K562 (cell line): ENCODE results near the gene C10orf95. TPM values are rescaled to one million over a fixed set of nuclear protein-coding genes. Genes with fewer than 3 reads are reported as not detected.

Experiments used
- ATF1 ChIP-seq, 2 experiments: fragments of 450-650 bp in 1 of 2; IDR thresholded peaks; 2 replicates each; pipeline ENCODE4 v1.6.1; 2016; ENCODE audit warnings: missing compliant biosample characterization in 1 of 2, missing genetic modification characterization in 1 of 2
- CCNT2 ChIP-seq: IDR thresholded peaks from 2 replicates; pipeline ENCODE4 v1.6.1; 2011; ENCODE audit warnings: borderline replicate concordance, low read depth, mild to moderate bottlenecking, moderate library complexity, mixed read lengths, low read length; ENCODE audit not compliant: insufficient read length; ENCODE audit errors: extremely low read depth
- GATA2 ChIP-seq: sonication (generic); formaldehyde crosslinking; IDR thresholded peaks from 2 replicates; pipeline ENCODE4 v1.4.0; 2020; ENCODE audit warnings: mild to moderate bottlenecking, missing genetic modification reagents
- HLTF ChIP-seq: fragments of 450-650 bp; IDR thresholded peaks from 2 replicates; pipeline ENCODE4 v1.6.1; 2016
- HNRNPLL ChIP-seq: fragments of 200-400 bp; formaldehyde crosslinking; IDR thresholded peaks from 2 replicates; pipeline ENCODE4 v1.6.1; 2017; ENCODE audit warnings: low read length, low read depth, mild to moderate bottlenecking; ENCODE audit not compliant: poor library complexity, severe bottlenecking
- JUNB ChIP-seq: fragments of 450-650 bp; formaldehyde crosslinking; conservative IDR thresholded peaks from 2 replicates; pipeline ENCODE4 v1.4.0; 2020; ENCODE audit warnings: mild to moderate bottlenecking
- KDM5B ChIP-seq: fragments of 200-600 bp; sonication (generic); IDR thresholded peaks from 2 replicates; pipeline ENCODE4 v1.6.1; 2012; ENCODE audit warnings: low read depth, mild to moderate bottlenecking, moderate library complexity, low read length, control low read depth, inconsistent platforms; ENCODE audit not compliant: insufficient replicate concordance
- KLF13 ChIP-seq: fragments of 450-650 bp; IDR thresholded peaks from 2 replicates; pipeline ENCODE4 v1.6.1; 2016; ENCODE audit warnings: missing genetic modification characterization, low read depth, mild to moderate bottlenecking, missing compliant biosample characterization, moderate library complexity, borderline replicate concordance
- LEF1 ChIP-seq: fragments of 450-650 bp; IDR thresholded peaks from 2 replicates; pipeline ENCODE4 v1.6.1; 2016; ENCODE audit warnings: mild to moderate bottlenecking
- MTA3 ChIP-seq: fragments of 450-650 bp; formaldehyde crosslinking; IDR thresholded peaks from 2 replicates; pipeline ENCODE4 v1.6.1; 2017; ENCODE audit warnings: mild to moderate bottlenecking, borderline replicate concordance
- MXI1 ChIP-seq: IDR thresholded peaks from 2 replicates; pipeline ENCODE4 v1.6.1; 2011; ENCODE audit warnings: low read depth, mild to moderate bottlenecking, improper control_type of control experiment, low read length
- MYNN ChIP-seq, 2 experiments: sonication (generic); formaldehyde crosslinking in 1 of 2; IDR thresholded peaks; 2 replicates each; pipeline versions ENCODE4 v1.5.0 to v1.6.1; 2016 to 2020; ENCODE audit warnings: antibody characterized with exemption in 1 of 2, missing genetic modification reagents in 1 of 2
- NCOA2 ChIP-seq, 2 experiments: fragments of 450-650 bp; IDR thresholded peaks; 2 replicates each; pipeline ENCODE4 v1.6.1; 2018; ENCODE audit warnings: mild to moderate bottlenecking in 2 of 2, moderate library complexity in 1 of 2; ENCODE audit not compliant: partially characterized antibody in 2 of 2
- NFIC ChIP-seq: fragments of 450-650 bp; IDR thresholded peaks from 2 replicates; pipeline ENCODE4 v1.6.1; 2017; ENCODE audit warnings: mild to moderate bottlenecking, inconsistent platforms
- RUNX1 ChIP-seq: sonication (generic); IDR thresholded peaks from 2 replicates; pipeline ENCODE4 v1.6.1; 2016; ENCODE audit warnings: antibody characterized with exemption, low read depth
- SIX5 ChIP-seq, 2 experiments: IDR thresholded peaks; 2 replicates each; pipeline ENCODE4 v1.6.1; 2011; ENCODE audit warnings: low read length in 2 of 2, borderline replicate concordance in 1 of 2, low read depth in 1 of 2, mild to moderate bottlenecking in 1 of 2, moderate library complexity in 1 of 2; ENCODE audit not compliant: insufficient read depth in 1 of 2
- TOE1 ChIP-seq, 2 experiments: fragments of 450-650 bp in 1 of 2; sonication (generic) in 1 of 2; formaldehyde crosslinking in 1 of 2; IDR thresholded peaks; 2 replicates each; pipeline versions ENCODE4 v1.7.1 to v1.8.0; 2016 to 2022; ENCODE audit warnings: borderline replicate concordance in 2 of 2, mild to moderate bottlenecking in 2 of 2, antibody characterized with exemption in 1 of 2, inconsistent platforms in 1 of 2, low read depth in 1 of 2, missing genetic modification reagents in 1 of 2, moderate library complexity in 1 of 2
- U2AF1 ChIP-seq: fragments of 200-400 bp; formaldehyde crosslinking; optimal IDR thresholded peaks from 2 replicates; pipeline ENCODE3; 2017; ENCODE audit warnings: mild to moderate bottlenecking, low read depth, low read length, moderate library complexity
- ZFPM2 ChIP-seq: fragments of 250-450 bp; sonication (Bioruptor Pico); IDR thresholded peaks from 2 replicates; pipeline ENCODE4 v1.5.1; 2022; ENCODE audit warnings: mild to moderate bottlenecking
- ZNF12 ChIP-seq: sonication (generic); formaldehyde crosslinking; IDR thresholded peaks from 2 replicates; pipeline ENCODE4 v1.4.0; 2020; ENCODE audit warnings: mild to moderate bottlenecking, missing genetic modification reagents
- polyA plus RNA-seq, 8 experiments: library from polyadenylated mRNA; depleted of rRNA in 4 of 8; stranded (reverse) in 5 of 8; unstranded in 3 of 8; fragments of >200 nt; fragmentation: Nextera tagmentation in 2 of 8; fragmentation: Illumina TruSeq in 1 of 8; extraction: Ambion mirVana in 2 of 8; extraction: Trizol in 1 of 8; gene quantifications; 2 replicates each; pipeline versions ENCODE4 v1.2.1 to v1.2.3, GENCODE V29; 2011 to 2014; ENCODE audit warnings: inconsistent platforms in 1 of 8, missing spikeins in 1 of 8
- total RNA-seq, 7 experiments: library from RNA; depleted of rRNA in 6 of 7; stranded (reverse); fragments of >200 nt in 6 of 7; fragmentation: Illumina TruSeq in 2 of 7; extraction: Trizol in 2 of 7; gene quantifications; 2 replicates each; pipeline versions ENCODE4 v1.2.1 to v1.2.3, GENCODE V29; 2011 to 2021; ENCODE audit warnings: low replicate concordance in 1 of 7
- TF ChIP-seq, protein P1 (sequence below): fragments of 450-650 bp; IDR thresholded peaks from 2 replicates; pipeline ENCODE4 v1.6.1; 2016
- TF ChIP-seq, protein P2 (sequence below): fragments of 250-450 bp; sonication (Bioruptor Pico); IDR thresholded peaks from 2 replicates; pipeline ENCODE4 v1.9.0; 2021; ENCODE audit warnings: mild to moderate bottlenecking, inconsistent platforms

C10orf95 gene
- total and polyA plus RNA-seq, 9 of the 15 experiments (the other 6 are each of a cell fraction or from before 2014, with no cell fraction given), result 0.03 to 0.41 (median 0.17) TPM; not detected in 1

DNA sequence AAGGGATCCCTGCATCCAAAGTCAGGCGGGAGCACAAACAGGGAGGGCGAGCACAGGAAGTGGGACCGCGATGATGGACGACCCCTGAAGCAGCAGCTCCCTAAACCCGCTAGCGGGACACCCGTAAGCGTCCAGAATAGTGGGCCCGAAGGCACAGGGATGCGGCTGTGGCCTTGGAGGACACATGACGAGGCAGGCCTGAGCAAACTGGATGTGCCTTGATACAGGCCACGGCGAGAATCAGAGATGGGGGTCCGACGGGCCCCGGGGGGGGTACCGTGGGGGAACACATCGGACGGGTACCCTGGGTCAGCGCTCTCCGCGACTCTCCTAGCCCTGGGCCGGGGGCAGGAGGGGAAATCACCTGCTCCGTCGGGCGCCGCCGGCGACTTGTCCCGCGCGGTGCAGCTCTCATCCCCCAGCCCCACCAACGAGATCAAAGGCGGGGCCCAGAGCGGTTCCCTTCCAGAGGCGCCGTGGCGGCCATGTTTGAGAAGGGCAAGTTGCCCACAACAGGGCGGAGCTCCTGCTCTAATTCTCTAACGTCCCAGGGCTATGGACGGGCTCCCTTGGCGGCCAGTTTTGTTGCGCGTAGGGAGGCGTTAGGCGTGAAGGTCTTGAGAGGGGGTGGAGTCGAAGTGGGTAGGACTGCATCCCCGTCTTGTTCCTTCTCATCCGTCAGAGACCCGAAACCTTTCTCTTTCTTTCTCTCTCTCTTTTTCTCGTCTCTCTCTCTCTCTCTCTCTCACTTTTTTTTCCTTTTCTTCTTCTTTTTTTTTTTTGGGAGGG, 19.0 kb downstream of the C10orf95 start, which contains the start of gene CUEDC2 (continued):
- TF ChIP-seq ZFPM2, result no peak
- 0 out of 2 replicates have a peak, but pooled peaks have one; percentile 26 for TF ChIP-seq RUNX1
- peak; percentile 99 for TF ChIP-seq MTA3
- peak; percentile 51; the same call in 1 of the 2 replicates for TF ChIP-seq KLF13 (tag)
- peak; percentile 73; the same call in 1 of the 2 replicates for TF ChIP-seq TOE1 (IDR thresholded peaks at IDR 0.05; ENCODE audit: borderline replicate concordance)
- TF ChIP-seq TOE1 (CRISPR knock-in tag; IDR thresholded peaks at IDR 0.05; ENCODE audit: borderline replicate concordance, low read depth), result no peak
- 0 out of 2 replicates have a peak, but pooled peaks have one; percentile 35 for TF ChIP-seq HLTF
- peak; percentile 59 for TF ChIP-seq KDM5B
- TF ChIP-seq HNRNPLL, result peak; percentile 68
- TF ChIP-seq JUNB (CRISPR knock-in tag), result no peak
- TF ChIP-seq ATF1 (CRISPR knock-in tag; IDR thresholded peaks at IDR 0.05), result no peak
- peak; percentile 60 for TF ChIP-seq ATF1 (tag; IDR thresholded peaks at IDR 0.05)
- no peak for TF ChIP-seq MYNN (IDR thresholded peaks at IDR 0.05)
- TF ChIP-seq MYNN (CRISPR knock-in tag; IDR thresholded peaks at IDR 0.05), result no peak
- TF ChIP-seq, protein P1, sequence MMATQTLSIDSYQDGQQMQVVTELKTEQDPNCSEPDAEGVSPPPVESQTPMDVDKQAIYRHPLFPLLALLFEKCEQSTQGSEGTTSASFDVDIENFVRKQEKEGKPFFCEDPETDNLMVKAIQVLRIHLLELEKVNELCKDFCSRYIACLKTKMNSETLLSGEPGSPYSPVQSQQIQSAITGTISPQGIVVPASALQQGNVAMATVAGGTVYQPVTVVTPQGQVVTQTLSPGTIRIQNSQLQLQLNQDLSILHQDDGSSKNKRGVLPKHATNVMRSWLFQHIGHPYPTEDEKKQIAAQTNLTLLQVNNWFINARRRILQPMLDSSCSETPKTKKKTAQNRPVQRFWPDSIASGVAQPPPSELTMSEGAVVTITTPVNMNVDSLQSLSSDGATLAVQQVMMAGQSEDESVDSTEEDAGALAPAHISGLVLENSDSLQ, result no peak
- peak; percentile 36 for TF ChIP-seq U2AF1
- no peak for TF ChIP-seq NCOA2 (IDR thresholded peaks at IDR 0.05; ENCODE audit: partially characterized antibody in 2 of 2)
- TF ChIP-seq NFIC, result peak; percentile 19; the same call in 1 of the 2 replicates
- no peak for TF ChIP-seq ZNF12
- peak; percentile 40; the same call in 1 of the 2 replicates for TF ChIP-seq MXI1
- peak; percentile 95 for TF ChIP-seq LEF1
- peak; percentile 26 for TF ChIP-seq CCNT2
- no peak for TF ChIP-seq GATA2 (CRISPR knock-in tag)
- TF ChIP-seq, protein P2, sequence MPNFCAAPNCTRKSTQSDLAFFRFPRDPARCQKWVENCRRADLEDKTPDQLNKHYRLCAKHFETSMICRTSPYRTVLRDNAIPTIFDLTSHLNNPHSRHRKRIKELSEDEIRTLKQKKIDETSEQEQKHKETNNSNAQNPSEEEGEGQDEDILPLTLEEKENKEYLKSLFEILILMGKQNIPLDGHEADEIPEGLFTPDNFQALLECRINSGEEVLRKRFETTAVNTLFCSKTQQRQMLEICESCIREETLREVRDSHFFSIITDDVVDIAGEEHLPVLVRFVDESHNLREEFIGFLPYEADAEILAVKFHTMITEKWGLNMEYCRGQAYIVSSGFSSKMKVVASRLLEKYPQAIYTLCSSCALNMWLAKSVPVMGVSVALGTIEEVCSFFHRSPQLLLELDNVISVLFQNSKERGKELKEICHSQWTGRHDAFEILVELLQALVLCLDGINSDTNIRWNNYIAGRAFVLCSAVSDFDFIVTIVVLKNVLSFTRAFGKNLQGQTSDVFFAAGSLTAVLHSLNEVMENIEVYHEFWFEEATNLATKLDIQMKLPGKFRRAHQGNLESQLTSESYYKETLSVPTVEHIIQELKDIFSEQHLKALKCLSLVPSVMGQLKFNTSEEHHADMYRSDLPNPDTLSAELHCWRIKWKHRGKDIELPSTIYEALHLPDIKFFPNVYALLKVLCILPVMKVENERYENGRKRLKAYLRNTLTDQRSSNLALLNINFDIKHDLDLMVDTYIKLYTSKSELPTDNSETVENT (CRISPR knock-in tag), result 0 out of 2 replicates have a peak, but pooled peaks have one; percentile 60
- TF ChIP-seq SIX5 (IDR thresholded peaks at IDR 0.05; ENCODE audit: borderline replicate concordance in 1 of 2, insufficient read depth in 1 of 2, low read depth in 1 of 2, low read length in 2 of 2), result peak; percentile 55 to 60; a peak in 3 of 4 replicates
